ENCODE measurements around the gene CACNA2D3.

GRCh38 chr3:54304877-54305276 is 182.5 kb downstream of the CACNA2D3 start:
- TF ChIP-seq KDM1A (IDR thresholded peaks at IDR 0.05; ENCODE audit: low read depth): no peak
- TF ChIP-seq ELK1 (IDR thresholded peaks at IDR 0.05; ENCODE audit: low read depth, low read length): no peak
- TF ChIP-seq EP300 (IDR thresholded peaks at IDR 0.05): no peak
- TF ChIP-seq, protein P1, sequence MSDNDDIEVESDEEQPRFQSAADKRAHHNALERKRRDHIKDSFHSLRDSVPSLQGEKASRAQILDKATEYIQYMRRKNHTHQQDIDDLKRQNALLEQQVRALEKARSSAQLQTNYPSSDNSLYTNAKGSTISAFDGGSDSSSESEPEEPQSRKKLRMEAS (IDR thresholded peaks at IDR 0.05): no peak
- TF ChIP-seq CTCF (IDR thresholded peaks at IDR 0.05): no peak
- TF ChIP-seq CHD2 (IDR thresholded peaks at IDR 0.05; ENCODE audit: low read length, partially characterized antibody): no peak
- no peak for TF ChIP-seq POLR2A (IDR thresholded peaks at IDR 0.05; ENCODE audit: low read length)
- no peak for TF ChIP-seq CEBPB (IDR thresholded peaks at IDR 0.05)
- TF ChIP-seq RFX5 (IDR thresholded peaks at IDR 0.05): no peak
- no peak for TF ChIP-seq MAFK (IDR thresholded peaks at IDR 0.05; ENCODE audit: partially characterized antibody)
- TF ChIP-seq FOSL2 (IDR thresholded peaks at IDR 0.05): no peak
- no peak for TF ChIP-seq FOSL2 (CRISPR knock-in tag; IDR thresholded peaks at IDR 0.05)
- TF ChIP-seq ZSCAN20 (CRISPR knock-in tag; IDR thresholded peaks at IDR 0.05): no peak
- no peak for TF ChIP-seq RCOR1 (IDR thresholded peaks at IDR 0.05; ENCODE audit: low read depth, low read length)
- TF ChIP-seq JUNB (IDR thresholded peaks at IDR 0.05): no peak

All from A549 (cell line).